GM04504 (cell line): ENCODE measurements around the gene KLHL9.
"Not testable (repeated sequence)": the region's sequence is repeated elsewhere in the genome, so short reads cannot be mapped to it uniquely, and the experiment has no call there.

Experiments
- DNase-seq: peaks from one replicate; pipeline ENCODE4 v3.0.0-alpha.2; 2012; ENCODE audit warnings: low read depth

The KLHL9 gene, protein sequence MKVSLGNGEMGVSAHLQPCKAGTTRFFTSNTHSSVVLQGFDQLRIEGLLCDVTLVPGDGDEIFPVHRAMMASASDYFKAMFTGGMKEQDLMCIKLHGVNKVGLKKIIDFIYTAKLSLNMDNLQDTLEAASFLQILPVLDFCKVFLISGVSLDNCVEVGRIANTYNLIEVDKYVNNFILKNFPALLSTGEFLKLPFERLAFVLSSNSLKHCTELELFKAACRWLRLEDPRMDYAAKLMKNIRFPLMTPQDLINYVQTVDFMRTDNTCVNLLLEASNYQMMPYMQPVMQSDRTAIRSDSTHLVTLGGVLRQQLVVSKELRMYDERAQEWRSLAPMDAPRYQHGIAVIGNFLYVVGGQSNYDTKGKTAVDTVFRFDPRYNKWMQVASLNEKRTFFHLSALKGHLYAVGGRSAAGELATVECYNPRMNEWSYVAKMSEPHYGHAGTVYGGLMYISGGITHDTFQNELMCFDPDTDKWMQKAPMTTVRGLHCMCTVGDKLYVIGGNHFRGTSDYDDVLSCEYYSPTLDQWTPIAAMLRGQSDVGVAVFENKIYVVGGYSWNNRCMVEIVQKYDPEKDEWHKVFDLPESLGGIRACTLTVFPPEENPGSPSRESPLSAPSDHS

DNA sequence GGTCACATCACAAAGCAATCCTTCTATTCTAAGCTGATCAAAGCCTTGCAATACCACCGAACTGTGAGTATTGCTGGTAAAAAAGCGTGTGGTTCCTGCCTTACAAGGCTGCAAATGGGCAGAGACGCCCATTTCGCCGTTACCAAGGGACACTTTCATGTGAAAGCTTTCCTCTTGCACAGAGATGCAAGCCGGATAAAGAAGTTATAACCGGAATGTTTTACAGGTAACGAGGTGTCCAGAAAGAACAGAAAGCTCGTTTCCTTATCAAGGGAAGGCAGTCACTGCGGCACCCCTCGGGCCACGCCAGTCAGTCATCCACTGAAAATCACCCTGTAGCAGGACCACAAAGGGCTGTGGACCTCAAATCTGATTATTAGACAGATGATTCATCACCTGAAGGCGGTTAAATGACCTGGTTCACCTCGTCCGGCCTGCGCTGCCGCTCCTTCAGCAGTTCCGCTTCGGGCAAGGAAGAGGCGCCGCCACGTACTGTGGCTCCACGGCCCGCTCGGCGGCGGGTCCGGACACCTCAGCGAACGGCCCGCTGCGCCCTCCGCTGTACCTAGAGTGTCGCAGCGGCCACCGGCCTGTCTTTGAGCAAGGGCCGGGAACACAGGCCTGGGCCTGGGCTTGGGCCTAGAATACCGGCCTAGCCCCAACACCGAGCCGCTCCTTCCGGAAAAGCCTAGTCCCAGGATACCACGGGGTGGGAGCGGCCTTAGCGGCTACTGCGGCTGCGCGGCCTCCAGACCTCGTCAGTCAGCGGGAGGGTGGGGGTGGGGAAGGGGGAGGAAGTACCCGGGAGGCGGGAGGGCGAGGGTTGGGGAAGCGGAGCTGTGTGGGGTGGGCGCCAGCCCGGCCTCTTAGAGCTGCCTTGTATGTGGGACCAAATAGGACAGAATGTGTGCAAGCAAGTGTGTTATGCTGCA is at the start of gene KLHL9:
Gene KLHL9, minus strand, starts transcription at position 704 of the 932 bp plus-strand sequence. Its CDS starts 545 bp downstream, at position 159.
- peak; percentile 76 for DNase-seq

DNA sequence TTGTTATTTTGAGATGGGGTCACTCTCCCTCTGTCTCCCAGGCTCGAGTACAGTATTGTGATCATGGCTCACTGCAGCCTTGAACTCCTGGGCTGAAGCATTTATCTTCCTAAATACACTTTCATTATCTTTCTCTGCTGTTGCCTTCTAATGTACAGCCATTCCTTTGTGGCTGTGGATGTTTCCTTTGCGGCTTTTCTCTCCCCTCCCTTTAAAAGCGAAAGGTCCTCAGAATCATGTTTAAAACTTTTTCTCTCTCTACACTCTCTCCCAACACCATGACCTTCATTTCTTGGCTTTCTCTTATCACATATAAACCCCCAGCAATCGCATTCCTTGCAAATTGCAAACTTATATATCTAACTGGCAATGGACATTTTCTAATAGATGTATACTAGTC is 48.4 kb upstream of the KLHL9 start:
- no peak for DNase-seq

DNA sequence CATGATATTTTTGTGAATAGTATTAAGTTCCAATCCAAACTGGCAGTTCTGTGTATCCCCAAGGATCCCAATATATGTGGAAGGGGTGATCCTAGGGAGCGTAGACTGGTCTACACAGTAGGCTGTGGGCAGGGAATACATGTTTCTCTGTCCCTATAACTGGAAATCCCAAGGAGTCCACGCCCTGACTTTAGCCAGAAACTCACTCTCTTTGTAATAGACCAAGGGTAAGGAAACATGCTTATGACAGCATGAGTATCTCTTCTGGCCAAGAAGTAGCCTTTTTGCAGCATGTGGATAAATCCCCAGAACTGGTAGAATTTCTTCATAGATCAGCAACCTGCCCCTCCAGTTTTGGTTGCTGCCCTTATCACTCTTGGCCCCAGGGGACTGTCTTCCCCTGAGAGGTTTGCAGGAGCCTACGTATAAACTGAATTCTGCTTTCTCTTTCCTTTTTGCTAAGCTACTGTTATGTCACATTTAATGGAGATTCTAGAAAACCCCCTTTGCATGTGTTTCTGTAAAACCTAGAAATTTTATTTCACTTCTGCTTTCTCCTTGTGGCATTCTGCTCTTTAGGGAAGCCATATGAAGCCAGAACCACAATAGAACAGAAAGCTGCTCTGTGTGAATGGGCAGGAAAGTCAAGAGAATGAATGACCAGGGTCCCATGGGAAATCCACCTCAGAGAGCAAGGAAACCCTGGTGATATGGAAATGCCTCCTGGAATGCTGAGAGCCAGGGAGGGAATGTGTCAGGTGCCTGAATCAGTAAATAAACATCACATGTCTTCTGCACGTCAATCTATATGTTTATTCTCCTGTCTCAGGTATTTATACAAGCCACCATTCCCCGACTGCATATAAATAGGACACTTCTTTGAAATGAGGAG is 46.5 kb upstream of the KLHL9 start:
- no peak for DNase-seq

DNA sequence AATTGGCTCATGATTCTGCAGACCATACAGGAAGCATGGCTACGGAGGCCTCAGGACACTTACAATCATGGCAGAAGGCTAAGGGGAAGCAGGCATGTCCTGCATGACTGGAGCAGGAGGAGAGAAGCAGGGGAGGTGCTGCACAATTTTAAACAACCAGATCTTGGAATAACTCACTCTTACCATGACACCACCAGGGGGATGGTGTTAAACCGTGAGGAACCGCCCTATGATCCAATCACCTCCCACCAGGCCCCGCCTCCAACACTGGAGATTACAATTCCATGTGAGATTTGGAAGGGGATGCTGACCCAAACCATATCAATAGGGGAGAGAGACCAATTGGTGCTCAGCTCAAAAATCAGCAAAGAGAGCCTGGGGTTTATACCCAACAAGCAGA is 36.3 kb upstream of the KLHL9 start:
- not testable (repeated sequence) for DNase-seq

DNA sequence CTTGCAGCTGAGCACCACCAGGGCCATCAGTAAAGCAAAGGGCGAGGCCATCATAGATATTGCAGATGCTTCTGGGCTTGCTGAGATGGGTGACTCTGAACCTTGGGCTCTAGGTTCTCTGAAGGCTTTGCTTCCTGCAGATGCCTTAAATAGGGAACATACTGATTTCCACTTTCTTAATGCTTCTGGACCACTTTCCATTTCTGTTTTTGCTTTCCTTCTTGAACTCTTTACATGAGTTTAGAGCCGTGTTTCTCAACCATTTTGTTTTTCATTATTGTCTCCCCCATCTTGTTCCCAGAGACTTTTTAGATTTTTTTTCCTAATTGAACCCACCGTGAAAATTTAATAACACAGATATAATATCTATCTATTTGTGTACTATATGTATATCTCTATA is 32.8 kb upstream of the KLHL9 start, which contains the start of gene IFNA13:
Gene IFNA13, minus strand, starts transcription at position 101 of the 400 bp plus-strand sequence. Its CDS starts 47 bp downstream, at position 54.
- DNase-seq = no peak

DNA sequence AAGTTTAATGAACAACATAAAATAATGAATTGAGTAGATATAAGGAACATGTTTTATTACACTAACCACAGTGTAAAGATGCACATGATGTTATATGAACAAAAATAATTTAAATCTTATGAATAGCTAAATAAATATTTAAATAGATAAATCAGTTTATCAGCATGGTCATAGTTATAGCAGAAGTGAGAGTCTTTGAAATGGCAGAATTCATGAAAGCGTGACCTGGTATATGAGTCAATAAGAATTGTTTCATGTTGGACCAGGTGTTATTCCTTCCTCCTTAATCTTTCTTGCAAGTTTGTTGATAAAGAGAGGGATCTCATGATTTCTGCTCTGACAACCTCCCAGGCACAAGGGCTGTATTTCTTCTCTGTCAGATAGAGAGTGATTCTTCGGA is 32.0 kb upstream of the KLHL9 start:
- DNase-seq = not testable (repeated sequence)

DNA sequence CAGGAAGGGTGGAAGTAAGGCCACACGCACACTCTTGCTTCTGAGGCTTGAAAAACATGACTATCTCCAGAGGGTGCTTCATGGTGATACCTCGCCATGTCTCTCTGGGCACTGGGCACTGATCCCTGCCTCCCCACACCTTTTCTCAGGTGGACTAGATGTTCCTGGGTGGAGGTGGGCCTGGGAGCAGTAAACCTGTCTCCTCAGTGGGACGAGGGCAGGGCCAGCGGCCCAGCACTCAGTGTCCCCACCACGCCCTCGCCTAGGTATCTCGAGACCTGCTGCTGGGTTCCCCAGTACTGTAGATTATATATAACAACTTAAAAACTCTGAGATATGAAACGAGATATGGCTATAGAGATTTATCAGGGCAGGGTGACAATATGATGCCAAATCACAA is 27.1 kb upstream of the KLHL9 start:
- DNase-seq = no peak

DNA sequence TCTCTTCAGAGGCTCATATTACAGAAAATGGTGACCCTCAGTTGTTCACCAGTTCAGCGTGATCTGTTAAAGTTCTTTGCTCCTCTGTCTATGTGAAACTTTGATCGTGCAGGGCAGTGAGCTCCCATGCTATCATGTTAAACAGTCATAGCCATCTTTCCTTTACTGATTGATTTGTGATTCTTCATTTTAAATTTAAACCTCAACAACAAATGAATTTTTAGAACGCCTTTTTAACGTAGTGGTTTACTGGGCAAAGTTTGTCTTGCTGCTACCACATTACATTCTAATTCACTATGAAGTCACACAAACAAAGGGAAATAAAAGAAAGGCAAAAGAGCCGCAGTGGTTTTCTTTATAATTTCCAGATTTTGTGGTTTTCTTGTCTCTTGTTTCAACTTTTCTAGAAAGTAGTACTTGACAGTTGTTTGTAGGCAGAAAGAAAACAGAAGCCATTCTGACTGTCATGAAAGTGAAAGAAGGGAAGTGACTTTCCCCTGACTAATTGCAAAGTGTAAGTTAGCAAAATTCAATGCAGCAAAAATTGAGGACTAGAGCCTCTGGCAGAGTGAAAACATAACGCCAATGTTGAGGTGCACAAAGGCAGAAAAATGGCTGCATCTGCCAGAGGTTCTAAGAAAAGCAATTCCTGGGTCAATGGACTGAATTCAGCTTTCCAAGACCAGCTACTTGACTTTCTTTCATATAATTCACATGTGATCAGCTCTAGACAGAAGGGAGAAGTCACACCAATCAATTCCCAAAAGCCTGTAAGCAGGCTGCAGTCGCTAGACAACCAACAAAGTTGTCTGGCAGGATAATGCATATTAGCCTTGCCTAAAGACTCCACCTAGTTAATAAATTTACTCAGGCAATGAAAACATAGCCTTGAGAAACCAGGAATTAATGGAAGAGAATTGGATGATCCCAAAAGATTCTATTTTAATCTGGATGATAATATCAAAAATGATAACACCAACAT is 22.6 kb upstream of the KLHL9 start:
- DNase-seq = no peak

DNA sequence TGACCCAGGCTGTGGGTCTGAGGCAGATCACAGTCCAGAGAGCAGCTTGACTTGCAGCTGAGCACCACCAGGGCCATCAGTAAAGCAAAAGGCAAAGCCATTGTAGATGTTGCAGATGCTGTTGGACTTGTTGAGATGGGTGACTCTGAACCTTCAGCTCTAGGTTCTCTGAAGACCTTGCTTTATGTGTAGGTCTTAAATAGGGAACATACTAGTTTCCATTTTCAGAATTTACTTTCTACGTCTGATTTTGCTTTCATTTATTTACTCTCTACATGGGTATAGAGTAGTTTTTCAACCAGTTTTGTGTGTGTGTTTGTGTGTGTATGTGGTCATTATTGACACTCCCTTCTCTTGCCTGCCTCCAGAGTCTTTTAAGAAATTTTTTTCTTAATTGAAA is 15.6 kb upstream of the KLHL9 start, which contains the start of gene IFNA6:
Gene IFNA6, minus strand, starts transcription at position 101 of the 400 bp plus-strand sequence. Its CDS starts 0 bp downstream, at position 101.
- no peak for DNase-seq

DNA sequence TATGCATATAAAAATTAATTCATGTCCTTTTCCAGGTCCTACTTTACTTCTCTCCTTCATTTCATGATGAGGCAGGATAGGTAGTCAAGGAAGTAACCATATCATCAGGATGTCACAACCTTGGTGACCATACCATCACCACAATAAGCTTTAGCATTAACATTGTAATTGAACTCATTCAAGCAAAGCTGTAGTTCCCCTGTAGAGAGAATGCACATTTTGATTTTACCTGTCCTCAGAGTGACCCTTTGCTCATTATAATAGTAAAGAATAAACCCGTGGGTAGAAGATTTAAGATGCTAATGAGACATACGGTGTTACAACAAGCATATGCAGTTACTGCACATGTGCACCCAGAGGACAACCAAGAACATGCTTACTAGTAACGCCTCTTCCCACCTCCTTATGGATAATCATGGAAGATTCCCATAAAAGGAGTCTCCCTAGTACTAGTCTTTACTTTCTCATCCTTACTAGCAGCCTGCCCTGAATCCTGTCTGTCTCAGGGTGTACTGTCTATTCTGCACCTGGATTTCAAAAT is 13.3 kb upstream of the KLHL9 start:
- no peak for DNase-seq

DNA sequence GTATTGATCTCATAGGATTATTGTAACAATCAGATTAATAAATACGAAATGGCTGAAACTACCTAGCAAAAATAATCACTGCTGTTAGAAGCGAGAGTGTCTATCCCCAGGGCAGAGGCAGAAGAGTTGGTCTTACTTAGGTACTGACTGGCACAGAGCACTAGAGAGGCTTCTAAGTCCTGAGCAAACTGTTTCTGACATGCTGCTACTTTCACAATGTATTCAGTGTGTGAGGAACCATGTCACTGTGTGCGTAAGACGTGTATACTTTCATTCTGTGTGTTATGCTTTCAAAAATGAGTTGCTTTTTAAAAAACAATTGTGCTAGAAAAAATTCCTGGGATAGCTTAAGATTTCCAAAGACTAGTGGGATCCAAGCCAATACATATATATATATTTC is 5.5 kb upstream of the KLHL9 start:
- no peak for DNase-seq

DNA sequence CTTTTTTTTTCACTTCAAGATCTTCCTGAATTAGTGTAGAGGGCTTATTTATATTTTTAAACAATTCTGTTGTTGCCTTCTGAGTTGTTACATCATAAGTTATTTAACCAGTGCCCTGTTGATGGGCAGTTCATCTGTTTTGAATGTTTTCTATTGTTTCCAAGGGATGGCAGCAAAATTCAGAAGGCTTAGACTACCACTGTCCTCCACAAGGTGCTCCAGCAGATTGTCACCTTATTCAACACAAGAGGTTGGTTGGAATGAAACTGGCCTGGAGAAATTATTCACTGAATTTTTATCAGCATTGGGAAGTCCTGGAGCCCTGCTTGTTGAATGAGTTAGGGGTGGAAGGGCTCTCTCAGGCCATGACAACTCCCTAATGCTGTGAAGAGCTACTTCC is 1.3 kb upstream of the KLHL9 start:
- no peak for DNase-seq

DNA sequence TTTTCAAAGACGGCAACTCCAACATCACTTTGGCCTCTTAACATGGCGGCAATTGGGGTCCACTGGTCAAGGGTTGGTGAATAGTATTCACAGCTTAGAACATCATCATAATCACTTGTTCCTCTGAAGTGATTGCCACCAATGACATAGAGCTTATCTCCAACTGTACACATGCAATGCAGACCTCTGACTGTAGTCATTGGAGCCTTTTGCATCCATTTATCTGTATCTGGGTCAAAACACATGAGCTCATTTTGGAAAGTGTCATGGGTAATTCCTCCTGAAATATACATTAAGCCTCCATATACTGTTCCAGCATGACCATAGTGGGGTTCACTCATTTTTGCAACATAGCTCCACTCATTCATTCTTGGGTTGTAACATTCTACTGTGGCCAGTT is 2.0 kb downstream of the KLHL9 start:
- no peak for DNase-seq

DNA sequence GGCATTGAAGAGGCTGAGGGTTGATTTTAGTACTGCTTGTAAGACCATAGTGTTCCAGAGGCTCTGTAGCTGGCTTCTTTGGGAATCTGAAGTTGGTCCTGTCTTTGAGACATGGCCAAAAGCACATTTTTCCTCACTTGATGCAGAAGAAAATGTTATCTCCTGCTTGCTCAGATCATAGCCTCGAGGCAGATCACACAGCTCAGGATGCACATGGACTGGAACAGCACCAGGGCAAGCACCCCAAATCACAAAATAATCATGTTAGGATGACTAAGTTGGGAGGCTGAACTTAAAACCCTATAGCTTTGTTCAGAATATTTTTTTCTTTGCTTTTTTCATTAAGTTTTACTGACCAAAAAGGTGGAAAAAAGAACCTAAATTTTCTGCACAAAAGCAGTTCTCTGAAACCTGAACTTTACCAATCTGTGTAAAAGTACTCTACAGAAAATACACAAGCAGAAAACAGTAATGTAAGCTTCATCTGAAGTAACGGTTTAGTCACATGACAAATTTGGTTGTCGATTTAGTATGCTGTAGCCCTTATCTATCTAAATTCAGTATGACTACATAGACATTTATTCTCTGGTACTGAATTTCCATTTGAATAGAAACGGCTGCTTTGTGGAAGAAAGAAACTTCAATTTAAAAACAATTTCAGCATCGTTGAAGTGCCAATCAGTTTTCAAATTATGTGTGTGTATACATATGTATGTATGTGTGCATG is 3.4 kb downstream of the KLHL9 start:
- DNase-seq = no peak

DNA sequence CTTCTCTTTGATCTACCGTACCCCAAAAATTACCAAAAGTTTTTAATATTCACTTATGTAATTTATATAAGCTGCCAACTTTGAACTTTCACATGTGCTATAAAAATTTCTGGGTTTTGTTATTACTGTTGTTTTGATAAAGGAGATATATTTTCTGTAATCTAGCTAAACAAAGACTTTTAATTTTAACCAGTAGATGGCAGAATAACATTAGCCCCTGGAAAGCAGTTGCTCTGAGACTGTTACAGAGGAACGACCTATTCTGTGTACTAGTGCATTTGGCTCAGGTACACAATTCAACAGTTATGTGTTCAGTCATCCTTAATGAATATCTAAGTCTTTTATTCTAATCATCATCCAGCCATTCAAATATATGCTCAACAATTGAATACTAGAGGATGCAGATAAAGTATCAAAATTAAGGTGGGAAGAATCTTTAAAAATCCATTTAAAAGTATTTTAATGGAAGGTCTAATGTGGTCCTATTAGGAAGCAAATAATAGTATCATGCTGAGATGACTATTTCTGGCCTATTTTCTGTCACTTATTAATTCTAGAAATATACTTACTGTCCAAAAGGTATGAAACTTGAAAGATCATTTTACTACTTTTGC is 8.6 kb downstream of the KLHL9 start:
- DNase-seq = peak; percentile 16

DNA sequence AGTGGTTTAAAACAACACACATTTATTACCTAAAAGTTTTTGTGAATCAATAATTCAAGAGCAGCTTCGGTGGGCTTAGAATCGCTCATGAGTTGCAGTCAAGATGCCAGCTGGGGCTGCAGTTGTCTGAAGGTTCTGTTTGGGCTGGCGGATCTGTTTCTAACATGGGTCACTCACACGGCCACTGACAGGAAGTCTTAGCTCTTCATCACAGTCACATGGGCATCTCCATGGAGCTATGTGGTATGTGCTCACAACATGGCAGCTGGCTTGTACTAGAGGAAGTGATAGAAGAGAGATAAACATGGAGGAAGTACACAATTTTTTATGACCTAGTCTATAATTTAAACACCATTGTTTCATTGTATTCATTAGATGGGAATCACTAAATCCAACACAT is 11.2 kb downstream of the KLHL9 start:
- DNase-seq = no peak

DNA sequence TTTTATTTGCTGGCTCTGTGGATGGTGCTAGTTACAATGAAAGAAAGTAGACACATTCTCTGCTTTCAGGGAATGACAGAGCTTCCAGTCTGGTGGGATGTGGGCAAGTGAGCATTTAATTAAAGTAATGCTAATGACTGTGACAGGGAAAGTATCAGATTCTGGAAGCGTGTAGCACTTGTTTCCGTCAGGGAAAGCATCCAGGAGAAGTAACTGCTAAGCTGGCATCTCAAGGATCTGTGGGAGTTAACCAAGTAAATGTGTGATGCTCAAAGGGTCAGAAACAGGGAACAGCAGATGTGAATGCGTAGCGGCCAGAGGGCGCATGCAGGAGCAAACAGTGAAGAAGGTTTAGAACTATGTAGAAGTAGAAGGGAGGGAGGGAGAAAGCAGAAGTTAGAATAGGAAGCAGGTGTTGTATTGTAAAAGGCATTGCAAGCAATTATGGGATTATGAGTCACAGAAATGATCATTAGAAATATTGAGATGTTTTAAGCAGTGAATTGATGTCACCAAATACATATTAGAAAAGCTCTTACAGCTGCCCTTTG is 12.2 kb downstream of the KLHL9 start:
- no peak for DNase-seq

DNA sequence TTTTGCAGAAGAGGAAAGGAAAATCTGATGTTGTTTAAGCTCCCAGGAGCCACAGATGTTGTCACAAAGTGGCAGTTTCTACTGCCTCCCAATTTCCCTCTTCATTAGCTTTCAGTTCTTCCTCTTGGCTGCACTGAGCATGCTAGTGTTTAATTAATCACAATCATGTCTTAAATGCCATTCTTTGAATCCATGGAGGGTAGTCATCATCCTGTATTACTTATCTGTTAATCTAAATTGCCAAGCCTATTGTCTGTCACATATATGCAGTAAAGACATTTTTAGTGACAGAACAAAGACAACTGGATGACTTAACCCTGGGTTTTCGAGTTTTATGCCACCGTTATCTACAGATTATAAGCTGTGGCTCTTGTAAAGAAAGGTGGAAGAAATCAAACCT is 14.7 kb downstream of the KLHL9 start:
- DNase-seq = no peak
